Mesenchymal stem cell (in vitro differentiated cells and primary cell): ENCODE data around the gene GPR75.
"Not testable (repeated sequence)": the region's sequence is repeated elsewhere in the genome, so short reads cannot be mapped to it uniquely, and the experiment has no call there.

Source experiments
- DNase-seq: peaks from one replicate; pipeline ENCODE4 v3.0.0-alpha.2; 2013
- H2AFZ ChIP-seq: one replicate; pipeline ENCODE4 v1.6.1; 2013; ENCODE audit warnings: low read depth, mild to moderate bottlenecking, control low read depth, inconsistent platforms, low read length, moderate library complexity
- H2AK5ac ChIP-seq: 2 replicates; pipeline ENCODE4 v1.6.1; 2013; ENCODE audit warnings: low read length, moderate library complexity, mild to moderate bottlenecking, inconsistent platforms; ENCODE audit not compliant: severe bottlenecking
- H2BK120ac ChIP-seq: one replicate; pipeline ENCODE4 v1.6.1; 2013; ENCODE audit warnings: low read depth, mild to moderate bottlenecking, inconsistent platforms, low read length, moderate library complexity
- H2BK12ac ChIP-seq, 2 experiments: one replicate each; pipeline ENCODE4 v1.6.1; 2013; ENCODE audit warnings: inconsistent platforms in 2 of 2, low read length in 2 of 2, mild to moderate bottlenecking in 2 of 2, moderate library complexity in 2 of 2, control low read depth in 1 of 2
- H2BK15ac ChIP-seq: one replicate; pipeline ENCODE4 v1.6.1; 2013; ENCODE audit warnings: mild to moderate bottlenecking, low read depth, inconsistent platforms; ENCODE audit not compliant: poor library complexity, severe bottlenecking
- H2BK5ac ChIP-seq: 2 replicates; pipeline ENCODE4 v1.6.1; 2013; ENCODE audit warnings: low read depth, mild to moderate bottlenecking, low read length, control low read depth, inconsistent platforms; ENCODE audit not compliant: poor library complexity, severe bottlenecking
- H3K14ac ChIP-seq, 2 experiments: one replicate each; pipeline ENCODE4 v1.6.1; 2013; ENCODE audit warnings: inconsistent platforms in 2 of 2, low read length in 2 of 2, control low read depth in 1 of 2, mild to moderate bottlenecking in 1 of 2, moderate library complexity in 1 of 2
- H3K18ac ChIP-seq, 2 experiments: one replicate each; pipeline ENCODE4 v1.6.1; 2013; ENCODE audit warnings: inconsistent platforms in 2 of 2, low read length in 2 of 2, control low read depth in 1 of 2, low read depth in 1 of 2, mild to moderate bottlenecking in 1 of 2
- H3K23ac ChIP-seq, 2 experiments: one replicate each; pipeline ENCODE4 v1.6.1; 2013; ENCODE audit warnings: inconsistent platforms in 2 of 2, low read length in 2 of 2, mild to moderate bottlenecking in 2 of 2, moderate library complexity in 2 of 2, control low read depth in 1 of 2
- H3K27ac ChIP-seq: 2 replicates; pipeline ENCODE4 v1.5.1; 2013; ENCODE audit warnings: mild to moderate bottlenecking, moderate library complexity, low read length, control low read depth, inconsistent platforms; ENCODE audit not compliant: poor library complexity, severe bottlenecking
- H3K27me3 ChIP-seq, 2 experiments: 2 replicates each; pipeline versions ENCODE4 v1.6.1 to v1.7.0; 2013; ENCODE audit warnings: low read length in 2 of 2, mild to moderate bottlenecking in 2 of 2, moderate library complexity in 2 of 2, control low read depth in 1 of 2, inconsistent platforms in 1 of 2; ENCODE audit not compliant: control insufficient read depth in 1 of 2, insufficient read depth in 1 of 2
- H3K36me3 ChIP-seq, 2 experiments: 2 replicates each; pipeline versions ENCODE4 v1.6.1 to v1.7.0; 2013; ENCODE audit warnings: low read length in 2 of 2, control low read depth in 1 of 2, inconsistent platforms in 1 of 2, low read depth in 1 of 2, mild to moderate bottlenecking in 1 of 2; ENCODE audit not compliant: insufficient read depth in 2 of 2, control insufficient read depth in 1 of 2
- H3K4ac ChIP-seq, 2 experiments: one replicate each; pipeline ENCODE4 v1.6.1; 2013; ENCODE audit warnings: inconsistent platforms in 2 of 2, low read length in 2 of 2, mild to moderate bottlenecking in 2 of 2, moderate library complexity in 2 of 2, control low read depth in 1 of 2, low read depth in 1 of 2
- H3K4me1 ChIP-seq: 2 replicates; pipeline ENCODE4 v1.6.1; 2013; ENCODE audit warnings: low read depth, low read length, control low read depth; ENCODE audit not compliant: control insufficient read depth, insufficient read depth
- H3K4me2 ChIP-seq: 2 replicates; pipeline ENCODE4 v1.6.1; 2013; ENCODE audit warnings: low read length, mild to moderate bottlenecking, inconsistent platforms; ENCODE audit not compliant: poor library complexity, severe bottlenecking
- H3K4me3 ChIP-seq, 2 experiments: 2 replicates each; pipeline versions ENCODE4 v1.5.1 to v1.7.0; 2013; ENCODE audit warnings: low read length in 2 of 2, mild to moderate bottlenecking in 2 of 2, control low read depth in 1 of 2, low read depth in 1 of 2; ENCODE audit not compliant: insufficient read depth in 1 of 2
- H3K79me1 ChIP-seq: replicated peaks from 2 replicates; pipeline ENCODE4 v1.6.1; 2013; ENCODE audit warnings: mild to moderate bottlenecking, control low read depth, low read length, inconsistent platforms; ENCODE audit not compliant: poor library complexity, severe bottlenecking
- H3K9ac ChIP-seq: 2 replicates; pipeline ENCODE4 v1.7.0; 2013; ENCODE audit warnings: mild to moderate bottlenecking, low read length, moderate library complexity
- H3K9me3 ChIP-seq: 2 replicates; pipeline ENCODE4 v1.7.0; 2013; ENCODE audit warnings: mild to moderate bottlenecking, low read length; ENCODE audit not compliant: control insufficient read depth
- H4K8ac ChIP-seq: one replicate; pipeline ENCODE4 v1.6.1; 2013; ENCODE audit warnings: inconsistent platforms, mild to moderate bottlenecking, low read length, moderate library complexity
- H4K91ac ChIP-seq: one replicate; pipeline ENCODE4 v1.6.1; 2013; ENCODE audit warnings: mild to moderate bottlenecking, low read length, inconsistent platforms
- WGBS: methylation state at CpG from one replicate; pipeline ENCODE4 v1.1.7; 2013; ENCODE audit warnings: mixed read lengths; 5-methylcytosine and 5-hydroxymethylcytosine counted together

The GPR75 gene

GRCh38 chr2:53840580-53840979 is 19.2 kb downstream of the GPR75 start:
- WGBS: no CpG with 5 or more reads among the region's 1 CpG
- peaks cover 2% of the 10 kb centered on the region for H3K9me3 ChIP-seq

DNA sequence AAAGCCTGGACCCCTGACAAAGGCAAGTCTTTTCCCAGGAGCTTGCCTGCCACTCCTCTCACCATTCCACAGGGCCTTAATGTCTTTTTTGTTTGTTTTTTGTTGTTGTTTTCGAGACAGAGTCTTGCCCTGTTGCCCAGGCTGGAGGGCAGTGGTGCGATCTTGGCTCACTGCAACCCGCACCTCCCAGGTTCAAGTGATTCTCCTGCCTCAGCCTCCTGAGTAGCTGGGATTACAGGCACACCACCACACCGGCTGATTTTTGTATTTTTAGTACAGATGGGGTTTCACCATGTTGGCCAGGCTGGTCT is 29.8 kb downstream of the GPR75 start:
- not testable (repeated sequence) for H2BK15ac ChIP-seq, H3K23ac ChIP-seq, H3K9ac ChIP-seq, H3K27me3 ChIP-seq, H3K18ac ChIP-seq, H3K4me2 ChIP-seq, H4K91ac ChIP-seq, H3K27ac ChIP-seq, DNase-seq, H2AK5ac ChIP-seq, H2AFZ ChIP-seq, H3K4ac ChIP-seq, H2BK5ac ChIP-seq, H3K9me3 ChIP-seq, H3K4me1 ChIP-seq, H4K8ac ChIP-seq, H3K79me1 ChIP-seq, H2BK120ac ChIP-seq, H3K14ac ChIP-seq, H3K4me3 ChIP-seq, H3K36me3 ChIP-seq, H2BK12ac ChIP-seq
- 96% methylated on average over 4 of the region's 4 CpGs for WGBS

More at GRCh38 chr2:53840580-53840979, 19.2 kb downstream of the GPR75 start:
- no peak for DNase-seq
- no peak overlapping the region for H3K9ac ChIP-seq
- H3K14ac ChIP-seq: no peak overlapping the region
- H2BK12ac ChIP-seq: no peak overlapping the region
- H2BK15ac ChIP-seq: no peak overlapping the region
- no peak overlapping the region for H3K4me2 ChIP-seq
- H3K27ac ChIP-seq: no peak overlapping the region
- H2BK120ac ChIP-seq: no peak overlapping the region
- H4K91ac ChIP-seq: no peak overlapping the region
- H3K18ac ChIP-seq: no peak overlapping the region
- H2BK5ac ChIP-seq: no peak overlapping the region
- no peak overlapping the region for H2AK5ac ChIP-seq
- H3K27me3 ChIP-seq: no peaks in the 10 kb centered on the region
- no peaks in the 10 kb centered on the region for H3K79me1 ChIP-seq
- H3K4ac ChIP-seq: no peak overlapping the region
- no peak overlapping the region for H3K23ac ChIP-seq
- peaks cover 0 to 5% of the 10 kb centered on the region in 2 experiments for H3K36me3 ChIP-seq
- no peak overlapping the region for H4K8ac ChIP-seq
- H2AFZ ChIP-seq: no peak overlapping the region
- H3K4me1 ChIP-seq: no peaks in the 10 kb centered on the region
- no peak overlapping the region for H3K4me3 ChIP-seq

DNA sequence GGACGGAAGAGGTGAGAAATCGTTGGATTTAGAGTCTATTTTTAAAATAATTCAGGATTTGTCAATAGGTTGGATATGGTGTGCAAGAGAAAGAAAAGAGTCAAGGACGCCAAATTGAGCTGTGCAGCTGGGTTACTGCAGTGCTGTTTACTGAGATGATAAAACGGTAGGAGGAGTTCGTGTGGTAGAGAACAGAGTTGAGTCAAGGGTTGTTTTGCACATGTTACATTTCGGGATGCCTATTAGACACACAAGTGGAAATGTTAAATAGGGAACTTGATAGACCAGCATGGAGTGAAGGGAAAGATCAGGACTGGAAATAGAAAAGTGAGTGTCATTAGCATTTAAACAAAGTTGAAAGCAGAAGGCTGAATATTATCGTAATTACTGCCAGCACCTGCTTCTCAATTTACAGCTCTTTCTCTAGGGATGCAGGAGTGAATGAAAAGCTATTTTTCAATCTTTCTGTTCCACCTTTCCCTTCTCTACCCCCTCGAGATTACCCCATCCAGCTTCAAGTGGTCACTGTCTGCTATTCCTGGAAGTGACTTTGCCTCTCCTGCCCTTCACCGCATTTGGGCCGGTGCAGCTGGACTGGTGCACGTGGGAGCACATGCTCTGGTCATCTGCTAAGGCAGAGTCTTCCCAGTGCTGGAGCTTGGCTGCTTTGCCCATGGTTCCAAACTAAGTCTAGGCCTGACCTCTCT is 30.3 kb downstream of the GPR75 start:
- DNase-seq: no peak
- no peak overlapping the region for H3K27ac ChIP-seq
- no peak overlapping the region for H2AK5ac ChIP-seq
- no peak overlapping the region for H3K14ac ChIP-seq
- no peak overlapping the region for H2BK15ac ChIP-seq
- peak overlapping the region; percentile 64 for H4K8ac ChIP-seq
- H3K4me2 ChIP-seq: no peak overlapping the region
- no peaks in the 10 kb centered on the region for H3K4me1 ChIP-seq
- H3K9ac ChIP-seq: no peak overlapping the region
- no peak overlapping the region for H3K4me3 ChIP-seq
- H3K36me3 ChIP-seq: peaks cover 0 to 4% of the 10 kb centered on the region in 2 experiments
- no peak overlapping the region for H3K23ac ChIP-seq
- no peaks in the 10 kb centered on the region for H3K27me3 ChIP-seq
- 82% methylated on average over 11 of the region's 11 CpGs for WGBS
- H3K9me3 ChIP-seq: peaks cover 3% of the 10 kb centered on the region
- no peak overlapping the region for H4K91ac ChIP-seq
- no peak overlapping the region for H2AFZ ChIP-seq
- no peak overlapping the region for H2BK120ac ChIP-seq
- H2BK5ac ChIP-seq: no peak overlapping the region
- H3K4ac ChIP-seq: no peak overlapping the region
- H3K18ac ChIP-seq: no peak overlapping the region
- H3K79me1 ChIP-seq: no peaks in the 10 kb centered on the region
- H2BK12ac ChIP-seq: no peak overlapping the region

DNA sequence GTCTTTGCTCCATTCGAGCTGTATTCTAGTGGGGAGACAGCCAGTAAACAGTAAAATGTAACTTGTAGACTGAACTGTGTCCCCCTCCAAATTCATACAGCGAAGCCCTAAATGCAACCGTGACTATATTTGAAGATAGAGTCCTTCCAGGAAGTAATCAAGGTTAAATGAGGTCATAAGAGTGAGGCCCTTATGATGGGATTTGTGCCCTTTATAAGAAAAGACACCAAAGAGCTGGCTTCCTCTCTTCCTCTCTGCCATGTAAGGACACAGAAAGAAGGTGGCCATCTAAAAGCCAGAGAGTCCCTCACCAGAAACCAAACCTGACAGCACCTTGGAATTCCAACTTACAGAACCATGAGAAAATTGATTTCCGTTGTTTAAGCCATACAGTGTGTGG is 31.4 kb downstream of the GPR75 start:
- Histone ChIP-seq H3K14ac (no peak overlapping the region), H2BK120ac (no peak overlapping the region), H3K9ac (no peak overlapping the region), H3K4me1 (no peaks in the 10 kb centered on the region), H4K91ac (no peak overlapping the region), H2BK5ac (no peak overlapping the region), H2BK12ac (no peak overlapping the region), H3K23ac (no peak overlapping the region), H4K8ac (no peak overlapping the region), H2AK5ac (no peak overlapping the region), H3K27me3 (no peaks in the 10 kb centered on the region), H3K36me3 (peaks cover 0 to 4% of the 10 kb centered on the region in 2 experiments), H3K79me1 (no peaks in the 10 kb centered on the region), H3K4me2 (no peak overlapping the region), H3K4ac (no peak overlapping the region), H3K18ac (no peak overlapping the region), H3K9me3 (peaks cover 3% of the 10 kb centered on the region), H2BK15ac (no peak overlapping the region), H2AFZ (no peak overlapping the region), H3K27ac (no peak overlapping the region), H3K4me3 (no peak overlapping the region)
- 100% methylated on average over 2 of the region's 4 CpGs for WGBS
- no peak for DNase-seq
